GM12892 (cell line): ENCODE measurements around the gene VPS18.

ENCODE experiments used
- DNase-seq: peaks from one replicate; pipeline ENCODE4 v3.0.0; 2011; ENCODE audit not compliant: insufficient read length
- FAIRE-seq: peaks from 2 replicates; lab custom pipeline; 2011; peaks lifted over from hg19 to GRCh38; lab: Jason Lieb, UNC
- POLR2A ChIP-seq: IDR thresholded peaks from 2 replicates; pipeline ENCODE4 v1.6.1; 2011; ENCODE audit warnings: low read depth, low read length, control low read depth
- POLR2AphosphoS5 ChIP-seq: IDR thresholded peaks from 2 replicates; pipeline ENCODE4 v1.6.1; 2011; ENCODE audit warnings: low read depth, low read length, control low read depth
- TAF1 ChIP-seq: IDR thresholded peaks from 2 replicates; pipeline ENCODE4 v1.6.1; 2011; ENCODE audit warnings: low read depth, mild to moderate bottlenecking, control low read depth, low read length, borderline replicate concordance

Gene VPS18

GRCh38 chr15:40938536-40938870, 44.3 kb downstream of the VPS18 start:
- FAIRE-seq (no peak), DNase-seq (no peak)
- TF ChIP-seq POLR2AphosphoS5 = no peak
- no peak for TF ChIP-seq POLR2A

GRCh38 chr15:40940296-40940801, 46.1 kb downstream of the VPS18 start:
- DNase-seq (no peak), FAIRE-seq (peak; percentile 84)
- TF ChIP-seq TAF1 (no peak), POLR2AphosphoS5 (no peak), POLR2A (no peak)

- FAIRE-seq (peak; percentile 40), DNase-seq (no peak)
- TF ChIP-seq POLR2AphosphoS5 = no peak
- no peak for TF ChIP-seq POLR2A
- no peak for TF ChIP-seq TAF1
These were observed 46.8 kb downstream of the VPS18 start for GRCh38 chr15:40941068-40941527.

- DNase-seq (peak; percentile 92), FAIRE-seq (no peak)
- TF ChIP-seq POLR2AphosphoS5 = no peak
- TF ChIP-seq TAF1 = no peak
- TF ChIP-seq POLR2A = peak; percentile 70; the same call in 1 of the 2 replicates
These were observed 47.5 kb downstream of the VPS18 start for GRCh38 chr15:40941528-40942336.

GRCh38 chr15:40942337-40942854, 48.1 kb downstream of the VPS18 start:
- DNase-seq = no peak
- FAIRE-seq = peak; percentile 87
- no peak for TF ChIP-seq POLR2AphosphoS5
- TF ChIP-seq POLR2A = no peak
- no peak for TF ChIP-seq TAF1

GRCh38 chr15:40942878-40943277, 48.6 kb downstream of the VPS18 start:
- no peak for FAIRE-seq
- TF ChIP-seq POLR2A = no peak
- no peak for TF ChIP-seq POLR2AphosphoS5
- no peak for TF ChIP-seq TAF1
- no peak for DNase-seq

- TF ChIP-seq POLR2AphosphoS5 = no peak
- TF ChIP-seq TAF1 = no peak
- TF ChIP-seq POLR2A = no peak
- DNase-seq (no peak), FAIRE-seq (no peak)
These were observed 49.6 kb downstream of the VPS18 start for GRCh38 chr15:40943764-40944365.

GRCh38 chr15:40944510-40945296, 50.5 kb downstream of the VPS18 start:
- FAIRE-seq (no peak), DNase-seq (no peak)
- no peak for TF ChIP-seq TAF1
- TF ChIP-seq POLR2A = no peak
- no peak for TF ChIP-seq POLR2AphosphoS5

- TF ChIP-seq POLR2AphosphoS5 = no peak
- no peak for TF ChIP-seq TAF1
- no peak for TF ChIP-seq POLR2A
- no peak for FAIRE-seq
- DNase-seq = no peak
These were observed 54.6 kb downstream of the VPS18 start for GRCh38 chr15:40948706-40949473.

GRCh38 chr15:40949756-40950207, 55.5 kb downstream of the VPS18 start:
- DNase-seq (no peak), FAIRE-seq (no peak)
- no peak for TF ChIP-seq POLR2A
- TF ChIP-seq TAF1 = no peak
- TF ChIP-seq POLR2AphosphoS5 = no peak
